Lung microvascular endothelial cell (primary cell): ENCODE results near the gene CALML4. TPM values are rescaled to one million over a fixed set of nuclear protein-coding genes. Genes with fewer than 3 reads are reported as not detected.
"Not testable (repeated sequence)": the region's sequence is repeated elsewhere in the genome, so short reads cannot be mapped to it uniquely, and the experiment has no call there.

Experiments
- DNase-seq, 2 donors: peaks; one replicate each; pipeline versions ENCODE4 v3.0.0 to v3.0.0-alpha.2; 2010; ENCODE audit warnings: low read depth in 2 of 2
- total RNA-seq: library from RNA; depleted of rRNA; stranded (reverse); fragments of >200 nt; gene quantifications from 2 replicates; pipeline ENCODE4 v1.2.1, GENCODE V29; 2014

Gene CALML4
- total RNA-seq, 1 donor from 2014 or later: 1.4 TPM

DNA sequence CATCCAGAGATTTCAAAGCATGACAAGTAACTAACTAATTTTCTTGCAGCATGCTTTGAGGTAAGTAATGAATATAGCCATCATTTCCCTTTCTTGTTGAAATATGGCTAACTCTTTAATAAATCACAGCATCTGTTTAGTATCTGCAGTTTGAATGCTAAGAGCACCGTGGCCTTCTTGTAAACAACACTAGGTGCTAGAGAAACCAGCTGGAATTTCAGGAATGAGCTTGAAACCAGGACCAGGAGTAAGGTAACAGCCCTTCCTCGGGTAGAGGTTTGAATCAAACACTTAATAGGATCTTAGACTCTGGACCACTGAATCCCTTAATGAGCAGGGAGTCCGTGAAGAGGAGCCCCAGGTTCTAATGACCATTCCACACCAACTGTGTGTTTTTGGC lies 13.6 kb downstream of the CALML4 start:
- no peak for DNase-seq

DNA sequence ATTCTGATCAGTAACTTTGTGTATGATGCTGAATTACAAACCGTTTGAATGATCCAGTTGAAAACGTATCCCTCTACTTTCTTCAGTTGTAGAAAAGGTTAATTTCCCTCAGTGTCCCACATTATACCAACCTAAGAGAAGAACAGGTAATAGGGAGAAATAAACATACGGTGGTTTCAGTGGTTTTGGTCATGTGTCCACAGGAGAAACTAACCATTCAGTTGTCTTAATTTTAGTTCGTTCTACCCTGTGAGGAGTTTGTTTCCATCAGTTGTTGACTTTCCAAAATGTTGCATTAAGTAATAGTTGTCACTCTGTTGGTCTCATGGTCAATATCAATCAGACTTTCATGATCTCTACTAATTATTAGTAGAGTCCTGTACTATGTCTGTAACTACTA lies 15.1 kb downstream of the CALML4 start:
- no peak for DNase-seq

DNA sequence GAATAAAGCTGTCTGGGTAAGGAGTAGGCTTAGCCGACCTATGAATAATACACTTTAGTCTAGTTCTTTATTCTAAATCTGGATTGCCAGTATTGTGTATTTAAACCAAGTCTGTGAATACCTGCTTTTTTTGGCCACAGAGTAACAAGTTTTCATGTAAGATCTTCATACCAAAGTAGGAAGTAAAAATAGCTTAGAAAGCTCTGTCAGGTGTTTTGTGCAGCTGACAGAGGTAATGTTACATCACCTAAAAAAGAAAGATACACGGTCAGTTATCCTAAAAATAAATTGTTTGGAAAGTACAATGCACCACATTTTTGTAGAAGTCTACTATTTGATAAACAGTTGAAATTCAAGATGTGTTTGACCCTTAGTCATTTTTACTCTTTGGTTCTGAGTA lies 16.5 kb downstream of the CALML4 start:
- no peak for DNase-seq

DNA sequence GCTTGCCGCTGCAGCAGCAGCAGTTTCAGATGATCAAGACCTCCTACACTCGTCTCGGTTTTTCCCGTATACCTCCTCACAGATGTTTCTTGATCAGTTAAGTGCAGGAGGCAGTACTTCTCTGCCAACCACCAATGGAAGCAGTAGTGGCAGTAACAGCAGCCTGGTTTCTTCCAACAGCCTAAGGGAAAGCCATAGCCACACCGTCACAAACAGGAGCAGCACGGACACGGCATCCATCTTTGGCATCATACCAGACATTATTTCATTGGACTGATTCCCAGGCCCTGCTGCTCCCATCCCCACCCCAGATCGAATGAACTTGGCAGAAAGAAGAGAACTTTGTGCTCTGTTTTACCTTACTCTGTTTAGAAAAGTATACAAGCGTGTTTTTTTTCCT lies 17.6 kb downstream of the CALML4 start:
- peak; percentile 59 to 89 for DNase-seq

DNA sequence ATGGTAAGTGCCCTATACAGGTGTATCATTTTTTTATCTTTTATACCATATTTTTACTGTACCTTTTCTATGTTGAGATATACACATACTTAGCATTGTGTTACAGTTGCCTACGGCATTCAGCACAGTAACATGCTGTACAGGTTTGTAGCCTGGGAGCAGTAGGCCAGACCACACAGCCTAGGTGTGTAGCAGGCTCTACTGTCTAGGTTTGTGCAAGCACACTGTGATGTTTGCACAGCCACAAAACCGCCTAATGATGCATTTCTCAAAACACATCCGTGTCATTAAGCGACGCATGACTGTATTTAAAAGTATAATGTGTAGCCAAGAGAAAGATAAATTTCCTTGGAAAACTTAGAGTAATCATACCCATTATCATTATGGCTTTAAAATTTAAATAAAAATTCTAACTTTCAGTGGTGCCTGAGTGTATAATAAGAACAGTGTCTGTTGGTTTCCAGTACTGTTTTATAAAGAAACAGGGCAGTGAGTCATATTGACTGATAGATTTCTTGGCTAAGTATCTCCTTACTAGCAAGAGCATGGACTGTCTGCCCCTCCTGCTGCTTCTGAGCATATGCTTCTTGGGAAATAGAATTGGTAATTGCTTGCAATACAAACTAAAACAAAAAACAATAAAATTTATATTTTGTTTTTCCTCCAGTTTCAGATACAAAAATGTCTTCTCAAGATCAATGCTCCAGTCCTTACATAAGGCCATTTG lies 18.3 kb downstream of the CALML4 start:
- peak in 1 of 2 donors; percentile 34 for DNase-seq

DNA sequence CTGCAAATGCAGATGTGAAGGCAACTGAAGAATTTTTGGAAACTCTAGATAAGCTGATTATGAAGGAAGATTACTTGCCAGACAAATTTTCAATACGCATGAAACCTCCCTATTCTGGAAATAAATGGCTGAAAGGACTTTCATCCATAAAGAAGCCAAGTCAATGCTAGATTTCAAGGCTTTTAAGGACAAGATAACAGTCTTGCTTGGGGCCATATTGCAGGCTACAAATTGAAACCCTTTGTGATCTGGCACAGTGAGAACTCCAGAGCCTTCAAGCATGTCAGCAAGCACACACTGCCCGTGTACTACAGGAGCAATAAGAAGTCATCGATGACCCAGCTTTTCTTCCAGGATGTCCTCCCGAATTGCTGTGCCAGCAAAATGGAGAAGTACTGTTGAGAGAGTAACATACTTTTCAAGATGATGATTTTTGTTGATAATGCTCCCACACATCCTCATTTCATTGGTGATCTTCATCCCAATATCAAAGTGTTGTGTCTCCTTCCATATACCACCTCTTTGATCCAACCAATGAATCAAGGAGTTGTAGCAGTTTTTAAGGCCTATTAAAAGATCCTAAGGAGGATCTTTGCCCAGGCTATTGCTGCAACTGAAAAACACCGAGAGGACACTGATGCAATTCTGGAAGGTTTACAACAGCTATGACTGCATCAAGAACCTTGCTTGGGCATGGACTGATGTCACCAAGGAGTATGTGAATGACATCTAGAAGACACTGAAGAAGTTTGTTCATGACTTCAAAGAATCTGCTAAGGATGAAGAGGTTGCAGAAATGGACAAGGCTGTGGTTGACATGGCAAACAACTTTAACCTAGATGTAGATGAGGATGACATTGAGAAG lies 20.3 kb downstream of the CALML4 start:
- DNase-seq: no peak

DNA sequence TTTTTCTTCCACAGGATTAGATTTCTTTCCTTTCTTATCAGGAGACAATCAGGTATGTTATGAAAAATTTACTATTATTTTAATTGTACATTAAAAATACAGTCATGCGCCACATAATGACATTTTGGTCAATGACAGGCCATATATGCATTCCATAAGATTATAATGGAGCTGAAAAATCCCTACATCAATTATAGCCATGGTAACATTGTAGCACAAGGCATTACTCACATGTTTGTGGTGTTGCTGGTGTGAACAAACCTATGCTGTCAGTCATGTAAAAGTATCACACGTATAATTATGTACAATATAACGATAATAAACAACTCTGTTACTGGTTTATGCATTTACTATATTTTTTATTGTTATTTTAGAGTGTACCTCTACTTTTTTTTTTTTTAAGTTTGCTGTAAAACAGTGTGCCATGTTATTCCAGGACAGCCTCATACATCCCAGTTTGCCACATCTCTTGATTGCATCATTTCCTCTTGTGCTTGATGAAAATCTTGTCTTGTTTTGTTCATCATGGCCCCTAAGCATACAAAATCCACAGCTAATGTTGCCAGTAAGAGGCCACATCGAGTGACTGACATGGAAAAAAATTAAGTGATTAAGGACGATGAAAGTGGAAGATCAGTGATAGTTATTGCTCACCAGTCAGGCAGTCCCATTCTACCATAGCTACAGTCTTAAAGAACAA lies 21.4 kb downstream of the CALML4 start:
- no peak for DNase-seq

DNA sequence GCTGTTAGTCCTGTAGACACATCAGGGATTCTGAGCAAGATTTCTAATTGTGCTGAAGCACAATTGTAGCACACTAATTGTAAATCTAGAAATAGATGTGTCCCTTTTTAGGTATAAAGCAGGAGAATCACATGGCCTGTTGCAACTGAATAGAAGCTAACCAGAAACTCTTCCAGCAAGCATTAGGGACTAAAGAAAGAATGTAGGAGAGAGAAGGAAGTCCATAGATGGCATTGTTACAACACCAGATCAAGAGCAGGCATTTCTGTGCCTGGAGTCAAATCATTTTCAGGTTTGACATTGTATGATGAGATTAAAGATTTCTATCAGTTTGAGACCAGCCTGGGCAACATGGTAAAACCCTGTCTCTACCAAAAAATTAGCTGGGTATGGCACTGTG lies 27.4 kb downstream of the CALML4 start:
- DNase-seq: no peak

DNA sequence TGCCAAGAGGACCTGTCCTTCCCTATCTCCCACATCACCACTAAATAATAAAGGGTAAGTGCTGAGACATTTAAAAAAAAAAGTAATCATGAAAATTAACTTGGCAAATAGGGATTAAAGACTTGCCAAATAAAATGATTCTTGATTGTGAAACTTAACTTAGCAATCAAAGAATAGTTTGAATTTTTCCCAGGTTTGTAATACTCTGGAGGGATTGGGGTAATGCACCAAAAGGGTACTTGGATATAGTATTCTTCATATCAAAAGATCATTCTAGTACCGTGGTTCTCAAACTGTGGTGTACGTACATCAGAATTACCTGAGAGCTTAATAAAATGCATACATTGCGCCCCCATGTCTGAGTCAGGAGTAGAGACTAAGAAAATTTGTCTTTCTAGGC lies 28.5 kb downstream of the CALML4 start:
- no peak for DNase-seq

DNA sequence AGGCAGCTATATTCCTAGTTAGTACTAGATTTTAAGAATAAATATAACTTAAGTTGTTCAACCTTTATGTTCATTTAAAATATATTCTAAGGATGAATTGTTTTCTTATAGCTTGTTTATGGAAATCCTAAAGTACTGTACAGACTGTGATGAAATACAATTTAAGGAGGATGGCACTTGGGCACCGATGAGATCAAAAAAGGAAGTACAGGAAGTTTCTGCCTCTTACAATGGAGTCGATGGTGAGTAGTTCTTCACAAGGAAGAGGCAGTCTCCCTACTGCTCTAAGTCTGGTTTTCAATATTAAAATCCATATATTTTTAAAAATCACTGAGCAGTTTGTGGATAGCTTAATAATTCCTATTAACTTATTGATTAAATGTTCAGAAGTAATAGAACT lies 29.6 kb downstream of the CALML4 start:
- peak in 1 of 2 donors; percentile 26 for DNase-seq

DNA sequence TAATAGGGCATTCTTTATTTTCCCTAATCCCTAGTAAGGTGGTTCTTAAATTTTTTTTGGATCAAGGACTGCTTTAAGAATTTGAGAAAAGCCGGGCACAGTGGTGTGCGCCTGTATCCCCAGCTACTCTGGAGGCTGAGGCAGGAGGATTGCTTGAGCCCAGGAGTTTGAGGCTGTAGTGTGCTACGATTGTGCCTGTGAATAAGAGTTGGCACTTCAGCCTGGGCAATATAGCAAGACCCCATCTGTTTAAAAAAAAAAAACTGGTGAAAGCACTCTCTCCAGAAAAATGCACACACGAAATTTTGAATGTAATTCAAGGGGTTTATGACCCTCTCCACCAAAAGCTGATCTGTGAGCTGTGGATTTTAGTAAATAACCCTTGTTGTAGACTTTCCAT lies 32.0 kb downstream of the CALML4 start:
- no peak for DNase-seq

DNA sequence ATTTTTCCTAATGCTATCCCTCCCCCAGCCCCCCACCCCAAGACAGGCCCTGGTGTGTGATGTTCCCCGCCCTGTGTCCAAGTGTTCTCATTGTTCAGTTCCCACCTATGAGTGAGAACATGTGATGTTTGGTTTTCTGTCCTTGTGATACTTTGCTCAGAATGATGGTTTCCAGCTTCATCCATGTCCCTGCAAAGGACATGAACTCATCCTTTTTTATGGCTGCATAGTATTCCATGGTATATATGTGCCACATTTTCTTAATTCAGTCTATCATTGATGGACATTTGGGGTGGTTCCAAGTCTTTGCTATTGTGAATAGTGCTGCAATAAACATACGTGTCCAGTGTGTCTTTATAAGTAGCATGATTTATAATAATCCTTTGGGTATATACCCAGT lies 33.1 kb downstream of the CALML4 start:
- not testable (repeated sequence) for DNase-seq

DNA sequence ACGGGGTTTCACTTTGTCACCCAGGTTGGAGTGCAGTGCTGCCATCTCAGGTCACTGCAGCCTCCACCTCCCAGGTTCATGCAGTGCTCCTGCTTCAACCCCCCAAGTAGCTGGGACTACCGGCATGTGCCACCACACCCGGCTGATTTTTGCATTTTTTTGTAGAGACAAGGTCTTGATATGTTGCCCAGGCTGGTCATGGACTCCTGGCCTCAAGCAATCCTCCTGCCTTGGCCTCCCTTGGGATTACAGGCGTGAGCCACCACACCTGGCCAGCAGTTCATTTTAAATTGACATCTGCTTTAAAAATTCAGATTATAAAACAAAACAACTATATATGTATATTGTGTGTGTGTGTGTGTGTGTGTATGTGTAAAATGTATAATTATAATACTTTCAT lies 38.3 kb downstream of the CALML4 start:
- DNase-seq: no peak

DNA sequence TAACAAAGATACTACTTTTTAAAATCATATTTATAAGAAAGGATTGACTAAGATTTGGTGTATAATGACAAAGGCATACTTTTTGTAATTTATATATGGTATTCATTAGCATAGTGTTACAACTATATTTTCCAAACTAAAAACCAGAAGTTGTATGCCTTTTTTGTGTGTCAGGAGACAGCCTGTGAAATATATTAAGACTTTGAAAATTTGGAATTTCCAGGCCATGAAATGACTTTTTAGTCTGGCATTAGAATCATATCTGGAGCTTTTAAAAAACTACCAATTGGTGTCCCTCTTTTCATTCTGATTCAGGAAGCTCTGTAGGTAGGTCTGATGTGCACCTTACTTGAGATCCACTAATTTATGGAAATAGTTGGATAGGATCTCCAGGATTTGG lies 41.9 kb downstream of the CALML4 start:
- DNase-seq: no peak

DNA sequence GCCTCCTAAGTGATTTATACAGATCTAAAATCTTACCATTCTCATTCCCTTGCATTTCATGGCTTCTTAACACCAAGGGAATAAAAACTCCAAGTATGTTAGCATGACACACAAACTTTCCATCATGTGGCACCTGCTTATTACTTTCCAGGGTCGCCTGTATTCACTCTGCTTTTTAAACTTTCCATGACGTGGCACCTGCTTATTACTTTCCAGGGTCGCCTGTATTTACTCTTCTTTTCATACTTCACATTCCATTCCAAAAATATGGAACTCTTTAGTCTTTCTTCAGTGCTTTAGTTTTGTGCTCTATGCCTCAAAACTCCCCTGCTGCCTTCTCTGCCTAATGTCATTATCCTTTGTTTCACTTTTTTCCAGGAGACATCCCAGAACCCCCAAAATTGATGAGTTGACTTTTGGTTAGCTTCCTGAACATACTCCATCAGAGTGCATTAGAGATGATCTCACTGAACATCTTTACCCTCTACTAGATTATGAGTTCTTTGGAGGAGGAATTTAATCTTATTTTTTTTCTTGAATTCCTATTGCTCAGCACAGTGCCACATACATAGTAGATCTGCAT lies 47.0 kb downstream of the CALML4 start:
- DNase-seq: peak in 1 of 2 donors; percentile 65

DNA sequence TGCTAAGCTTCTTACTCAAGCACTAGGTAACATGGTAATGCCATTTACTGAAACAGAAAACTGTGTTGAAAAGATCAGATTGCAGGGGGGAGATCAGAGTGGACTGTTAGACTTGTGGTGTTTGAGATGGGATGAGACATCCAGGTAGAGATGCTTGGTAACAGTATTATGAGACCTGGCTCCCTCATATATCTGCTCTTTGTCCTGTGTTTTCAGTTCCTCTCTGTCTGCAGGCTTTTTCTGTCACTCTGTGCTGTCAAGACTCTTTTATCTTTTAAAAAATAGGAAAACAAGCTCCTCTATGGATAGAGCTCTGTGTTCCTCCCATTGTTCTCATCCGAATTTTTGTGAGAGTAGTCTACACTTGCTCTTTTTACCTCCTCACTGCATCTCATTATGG lies 48.1 kb downstream of the CALML4 start:
- DNase-seq: no peak

DNA sequence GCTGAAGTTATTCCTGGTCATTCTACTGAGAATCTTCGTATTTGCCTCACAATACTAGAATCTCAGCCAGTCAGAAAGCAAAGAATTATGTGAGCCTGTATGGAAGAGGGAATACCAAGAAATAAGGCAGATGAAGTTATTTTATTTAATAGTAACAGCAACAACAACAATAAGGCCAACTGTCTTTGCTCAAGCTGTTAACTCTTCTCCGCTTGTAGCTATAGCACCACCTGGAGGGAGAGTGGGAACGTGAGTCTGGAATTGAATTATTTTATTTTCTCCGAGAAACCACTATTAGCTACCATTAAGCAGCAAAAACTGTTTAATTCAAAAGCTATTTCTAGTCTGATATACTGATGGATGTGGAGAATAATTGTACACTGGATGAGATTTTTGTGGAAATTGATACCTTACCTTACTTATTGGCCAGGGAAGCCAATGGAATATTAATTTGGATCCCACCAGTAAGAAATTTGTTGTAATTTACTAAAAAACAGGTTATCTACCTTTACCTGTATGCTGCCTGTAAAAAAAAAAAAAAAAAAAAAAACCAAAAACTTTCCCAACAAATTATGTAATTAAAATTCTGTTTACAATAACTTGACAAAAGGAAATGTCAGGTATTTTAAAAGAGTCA lies 50.1 kb downstream of the CALML4 start:
- DNase-seq: peak; percentile 71 to 80

DNA sequence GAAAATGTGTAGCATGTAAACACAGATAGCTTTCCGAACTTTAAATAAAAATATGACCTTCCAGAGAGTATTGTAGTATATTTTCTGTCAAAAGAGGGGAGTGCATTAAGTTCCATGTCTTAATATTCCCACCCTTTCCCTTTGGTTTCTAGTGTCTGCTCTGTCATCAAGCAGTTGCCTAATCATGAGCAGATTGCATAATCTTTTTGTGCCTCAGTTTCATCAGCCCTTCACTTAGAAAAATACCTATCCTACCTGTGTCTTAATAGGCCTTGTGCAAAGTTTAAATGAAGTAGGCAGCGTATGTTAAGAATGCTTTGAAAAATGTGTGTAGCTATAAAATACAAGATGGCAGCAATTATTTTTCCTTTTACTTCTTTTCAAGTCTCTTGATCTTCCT lies 52.8 kb downstream of the CALML4 start:
- no peak for DNase-seq

DNA sequence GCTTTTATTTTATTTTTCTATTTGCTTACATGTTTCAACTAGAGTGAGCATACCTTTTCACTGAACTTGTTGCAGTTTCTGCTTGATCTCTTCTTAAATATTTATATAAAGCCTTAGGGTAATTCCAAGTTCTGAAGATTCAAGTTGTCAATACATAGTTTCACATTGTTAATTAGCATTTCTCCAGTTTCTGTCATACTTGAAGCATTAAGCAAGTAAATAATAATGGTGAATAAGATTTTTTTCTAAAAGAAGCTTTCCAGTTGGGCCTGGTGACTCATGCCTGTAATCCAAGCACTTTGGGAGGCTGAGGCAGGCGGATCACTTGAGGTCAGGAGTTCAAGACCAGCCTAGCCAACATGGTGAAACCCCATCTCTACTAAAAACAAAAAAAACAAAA lies 53.9 kb downstream of the CALML4 start:
- no peak for DNase-seq

DNA sequence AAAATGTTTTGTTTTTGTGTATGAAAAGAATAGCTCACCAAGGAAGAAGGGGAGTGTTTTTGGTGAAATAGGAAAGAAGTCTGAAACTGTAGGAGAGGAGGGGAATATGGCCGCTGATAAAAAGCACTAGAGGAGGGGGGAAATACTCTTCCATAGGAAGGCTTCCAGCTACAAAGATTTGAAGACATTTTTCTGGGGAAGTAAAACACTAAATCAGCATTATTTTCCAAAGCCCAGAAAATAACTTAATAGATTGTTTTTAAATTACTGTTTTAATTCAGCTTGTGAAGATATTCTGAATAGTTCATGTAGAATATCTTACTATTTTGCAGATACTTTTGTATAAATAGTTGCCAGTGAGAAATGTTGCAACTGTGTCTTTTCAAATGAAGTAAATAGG lies 54.9 kb downstream of the CALML4 start:
- no peak for DNase-seq

DNA sequence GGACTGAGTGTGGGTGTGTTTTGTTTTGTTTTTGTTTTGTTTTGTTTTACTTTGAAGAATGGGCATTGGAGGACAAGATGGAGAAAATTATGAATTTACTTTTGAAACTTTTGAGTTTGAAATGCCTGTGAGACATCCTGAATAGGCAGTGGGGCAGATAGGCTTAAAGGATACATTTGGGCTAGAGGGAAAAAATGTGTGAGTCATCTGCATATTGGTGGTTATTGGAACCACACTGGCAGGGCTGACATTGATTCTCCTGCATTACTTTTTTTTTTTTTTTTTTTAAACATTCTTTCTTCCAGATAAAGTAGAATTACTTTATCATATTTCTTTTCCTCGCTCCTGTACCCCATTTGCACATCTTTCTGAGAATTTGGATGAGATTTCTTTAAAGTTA lies 56.1 kb downstream of the CALML4 start:
- DNase-seq: no peak

DNA sequence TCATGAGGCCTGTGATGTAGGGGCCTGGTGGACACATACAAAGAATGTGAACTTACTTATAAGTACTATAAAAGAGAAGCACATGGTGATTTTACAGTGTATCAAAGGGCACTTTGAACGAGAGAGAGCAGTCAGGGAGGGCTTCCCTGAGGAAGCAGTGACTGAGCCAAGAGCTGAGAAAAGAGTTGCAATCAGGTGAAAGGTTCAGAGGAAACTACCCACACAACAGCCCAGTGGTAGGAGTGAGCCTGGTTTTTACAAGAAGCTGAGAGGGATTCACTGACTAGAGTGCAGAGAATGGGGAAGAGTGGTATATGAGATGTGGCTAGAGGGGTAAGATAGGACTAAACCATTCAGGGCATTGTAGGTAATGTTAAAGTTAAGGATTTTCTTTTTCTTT lies 57.1 kb downstream of the CALML4 start:
- no peak for DNase-seq
